ENCODE results near the gene RPS6KB2.
A peak's percentile ranks its signal among the peaks of the same experiment; 100 is the strongest.
"Not testable (repeated sequence)": the region's sequence is repeated elsewhere in the genome, so short reads cannot be mapped to it uniquely, and the experiment has no call there.

RPS6KB2 gene

DNA sequence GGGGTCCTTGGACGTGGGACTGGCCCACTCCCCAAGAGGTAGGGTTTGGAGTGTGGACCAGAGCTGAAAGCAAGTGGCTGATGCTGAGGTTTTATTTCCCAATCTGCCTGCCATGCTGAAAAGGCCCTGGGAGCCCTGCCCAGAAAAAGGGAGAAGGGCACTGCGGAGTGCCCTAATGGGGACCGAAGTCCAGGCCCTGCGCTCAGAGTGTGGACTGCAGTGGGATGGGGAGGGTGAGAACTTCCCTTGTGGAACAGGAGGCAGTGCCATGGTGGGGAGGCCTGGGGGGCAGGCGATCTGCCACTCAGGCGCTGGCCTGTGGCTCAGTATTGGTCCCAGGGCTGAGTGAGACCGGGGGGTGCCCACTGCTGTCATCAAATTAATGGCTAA lies 19.9 kb downstream of the RPS6KB2 start:
- DNase-seq: no peak

DNA sequence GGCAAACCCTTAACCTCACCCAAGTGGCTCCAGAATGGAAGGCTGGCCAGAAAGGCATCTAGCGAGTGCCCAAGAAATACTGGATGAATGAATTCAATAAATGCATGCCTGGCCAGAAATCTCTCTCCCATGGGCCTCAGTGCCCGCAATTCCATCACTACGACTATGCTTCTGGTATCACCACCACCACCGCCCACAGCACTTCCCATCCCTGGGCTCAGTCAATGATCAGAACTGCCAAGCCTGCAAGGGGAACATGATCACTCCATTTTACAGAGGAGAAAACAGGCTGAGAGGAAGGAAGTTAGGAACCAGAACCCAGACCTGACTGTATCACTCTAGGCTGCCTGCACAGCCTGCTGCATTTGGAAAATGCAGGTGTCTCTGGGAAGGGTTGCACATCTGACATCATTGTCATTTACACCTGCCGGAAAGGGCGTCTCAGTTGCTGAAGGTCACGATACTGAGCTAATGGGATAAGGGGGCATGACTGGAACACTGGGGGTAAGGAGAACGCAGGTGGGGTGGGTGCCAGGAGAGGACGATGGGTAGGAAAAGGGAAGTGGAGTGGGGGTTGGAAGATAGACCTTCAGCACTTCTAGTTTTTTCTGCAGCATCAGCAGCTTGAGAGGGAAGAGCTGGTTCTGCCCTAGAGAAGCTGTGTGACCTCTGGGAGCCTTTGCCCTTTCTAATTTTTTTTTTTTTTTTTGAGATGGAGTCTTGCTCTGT lies 21.0 kb downstream of the RPS6KB2 start:
- no peak for DNase-seq

GRCh38 chr11:67450796-67451657 lies 22.7 kb downstream of the RPS6KB2 start:
- no peak for DNase-seq

- no peak for DNase-seq
These were observed 23.3 kb downstream of the RPS6KB2 start for GRCh38 chr11:67451658-67451976.

DNA sequence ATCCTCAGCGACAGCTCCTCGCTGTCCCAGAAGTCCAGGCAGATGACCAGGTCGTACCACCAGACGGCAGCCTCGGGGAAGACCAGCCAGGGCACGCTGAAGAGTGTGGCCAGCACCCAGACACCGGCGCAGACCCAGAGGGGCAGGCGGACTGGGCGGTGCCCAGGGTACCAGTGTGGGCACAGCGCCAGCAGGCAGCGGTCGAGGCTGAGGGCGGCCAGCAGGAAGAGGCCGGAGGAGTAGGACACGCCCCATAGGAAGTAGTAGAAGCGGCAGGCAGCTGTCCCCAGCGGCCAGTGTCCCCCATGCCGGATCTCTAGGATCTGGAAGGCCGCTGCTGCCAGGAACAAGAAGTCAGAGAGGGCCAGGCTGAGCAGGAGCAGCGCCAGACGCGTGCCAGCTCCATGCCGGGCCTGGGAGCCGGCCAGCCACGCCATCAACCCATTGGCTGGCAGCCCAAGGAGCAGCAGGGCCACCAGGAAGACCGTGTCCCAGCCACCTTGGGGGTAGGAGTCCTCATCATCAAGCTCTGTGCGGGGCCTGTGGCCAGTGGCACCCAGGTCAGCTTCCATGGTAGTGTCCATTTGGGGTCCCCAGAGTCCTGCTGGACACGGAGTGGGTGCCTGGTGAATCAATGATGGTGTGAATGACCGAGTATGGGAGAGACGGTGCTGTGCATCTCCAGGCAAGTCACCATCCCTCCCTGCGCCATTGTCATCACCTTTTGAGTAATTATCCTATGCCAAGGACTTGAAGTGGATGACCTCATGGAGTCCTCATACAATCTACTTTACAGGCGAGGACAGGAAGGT lies 24.1 kb downstream of the RPS6KB2 start, which contains the start of gene GPR152:
Gene GPR152 (minus strand): TSS at position 589 of the 812 bp plus-strand sequence. CDS start 5 bp downstream, at position 584.
- DNase-seq: no peak

DNA sequence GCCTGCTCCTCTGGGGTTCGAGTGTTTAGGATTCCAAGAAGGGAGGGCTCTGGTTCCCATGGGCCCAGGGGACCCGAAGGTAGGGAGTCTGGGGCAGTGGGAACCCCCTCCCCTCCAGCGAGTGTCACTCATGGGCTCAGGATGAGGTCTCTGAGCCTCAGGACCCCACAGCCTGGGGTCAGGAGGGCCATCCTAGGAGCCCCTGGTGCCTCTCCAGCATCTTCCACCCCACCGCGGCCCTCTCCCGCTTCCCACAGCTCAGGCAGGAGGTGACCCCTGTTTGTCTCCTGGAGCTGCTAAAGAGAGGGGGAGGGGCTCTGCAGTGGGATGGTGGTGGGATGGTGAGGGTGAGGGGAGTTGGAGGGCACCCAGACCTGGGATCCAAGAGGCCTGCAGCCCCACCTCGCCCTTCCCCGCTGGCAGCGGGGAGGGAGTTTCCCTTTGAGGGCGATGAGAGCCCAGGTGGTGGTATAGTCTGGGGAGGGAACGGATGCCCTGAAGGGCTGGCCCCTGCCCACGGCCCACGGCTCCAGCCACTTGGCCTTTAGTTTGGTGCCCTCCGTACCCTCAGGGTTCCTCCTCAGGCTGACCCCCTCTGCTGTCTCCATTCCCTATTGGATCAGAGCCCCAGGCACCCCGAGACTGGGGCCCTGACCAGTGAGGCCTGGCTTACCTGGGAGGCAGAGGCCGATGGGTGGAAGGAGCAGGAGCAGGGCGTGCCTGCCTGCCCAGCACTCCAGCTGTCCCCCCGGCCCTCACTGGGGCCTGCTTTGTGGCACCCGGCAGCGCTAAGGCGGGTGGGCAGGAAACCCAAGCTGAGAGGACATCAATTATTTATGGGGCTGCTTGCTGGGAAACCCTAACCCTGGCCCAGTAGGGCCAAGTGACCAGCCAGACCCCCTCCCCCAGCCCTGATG lies 25.8 kb downstream of the RPS6KB2 start:
- no peak for DNase-seq

DNA sequence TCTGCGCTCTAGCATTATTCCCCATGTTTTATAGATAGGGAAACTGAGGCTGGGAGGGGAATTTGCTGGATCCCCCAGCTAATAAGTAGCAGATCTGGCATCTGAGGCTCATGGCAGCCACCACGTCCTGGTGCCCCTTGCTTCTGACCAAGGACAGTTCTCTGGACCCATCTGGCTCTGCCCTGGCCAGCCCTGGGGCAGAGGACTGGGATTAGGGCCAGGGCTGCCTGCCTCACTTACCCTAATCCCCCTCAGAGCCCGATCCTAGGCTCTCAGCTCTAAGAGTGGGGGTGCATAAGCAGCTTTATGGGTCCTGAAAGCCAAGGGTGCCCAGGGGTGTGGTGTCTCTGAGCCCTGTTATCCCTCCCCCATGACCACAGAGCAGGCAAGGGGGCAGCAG lies 26.8 kb downstream of the RPS6KB2 start, which contains the start of gene CABP4:
Gene CABP4 (plus strand): TSS at position 301 of the 400 bp plus-strand sequence. CDS start 70 bp downstream, at position 371.
- DNase-seq: no peak

DNA sequence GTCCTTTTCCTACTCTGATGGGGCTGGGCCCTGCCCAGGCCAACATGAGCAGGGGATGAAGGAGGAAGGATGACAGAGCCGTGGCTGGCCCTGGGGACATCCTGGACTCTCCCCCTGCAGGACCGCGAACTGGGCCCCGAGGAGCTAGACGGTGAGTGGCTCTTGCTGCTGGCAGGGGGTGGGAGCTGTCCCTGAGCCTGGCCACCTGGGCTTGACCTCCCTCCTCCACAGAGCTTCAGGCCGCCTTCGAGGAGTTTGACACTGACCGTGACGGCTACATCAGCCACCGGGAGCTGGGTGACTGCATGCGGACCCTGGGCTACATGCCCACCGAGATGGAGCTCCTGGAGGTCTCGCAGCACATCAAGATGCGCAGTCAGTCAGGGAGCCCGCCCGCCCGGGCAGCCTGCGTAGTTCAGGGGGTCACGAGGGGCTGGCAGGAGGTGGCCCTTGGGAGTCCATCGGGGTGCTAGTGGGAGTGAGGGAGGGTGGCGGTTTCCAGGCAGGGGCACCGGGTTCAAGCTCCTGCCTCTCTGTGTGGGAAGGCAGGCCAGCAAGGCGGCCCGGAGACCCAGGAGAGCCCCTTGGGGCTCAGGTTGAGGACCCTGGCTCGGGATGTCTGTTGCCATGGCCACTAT lies 27.9 kb downstream of the RPS6KB2 start:
- no peak for DNase-seq

- DNase-seq: no peak
These were observed 29.2 kb downstream of the RPS6KB2 start for GRCh38 chr11:67457453-67457852.

DNA sequence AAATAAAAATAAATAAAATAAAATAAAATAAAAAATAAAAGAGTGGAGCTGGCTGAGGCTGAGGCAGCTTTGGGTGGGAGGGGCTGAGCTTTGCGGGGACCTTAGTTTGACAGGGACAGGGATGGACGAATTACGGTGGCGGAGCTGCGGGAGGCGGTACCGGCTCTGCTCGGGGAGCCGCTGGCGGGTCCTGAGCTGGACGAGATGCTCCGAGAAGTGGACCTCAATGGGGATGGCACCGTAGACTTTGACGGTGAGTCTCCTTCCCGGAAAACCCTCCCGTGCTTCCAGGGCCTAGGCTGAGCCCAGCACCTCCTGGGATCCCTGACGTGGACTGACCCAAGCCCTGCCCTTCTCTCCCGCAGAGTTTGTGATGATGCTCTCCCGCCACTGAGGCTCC lies 30.0 kb downstream of the RPS6KB2 start:
- DNase-seq: no peak

- no peak for DNase-seq
These were observed 34.9 kb downstream of the RPS6KB2 start for GRCh38 chr11:67463186-67463585.

GRCh38 chr11:67463680-67464410 lies 35.6 kb downstream of the RPS6KB2 start:
- no peak for DNase-seq

DNA sequence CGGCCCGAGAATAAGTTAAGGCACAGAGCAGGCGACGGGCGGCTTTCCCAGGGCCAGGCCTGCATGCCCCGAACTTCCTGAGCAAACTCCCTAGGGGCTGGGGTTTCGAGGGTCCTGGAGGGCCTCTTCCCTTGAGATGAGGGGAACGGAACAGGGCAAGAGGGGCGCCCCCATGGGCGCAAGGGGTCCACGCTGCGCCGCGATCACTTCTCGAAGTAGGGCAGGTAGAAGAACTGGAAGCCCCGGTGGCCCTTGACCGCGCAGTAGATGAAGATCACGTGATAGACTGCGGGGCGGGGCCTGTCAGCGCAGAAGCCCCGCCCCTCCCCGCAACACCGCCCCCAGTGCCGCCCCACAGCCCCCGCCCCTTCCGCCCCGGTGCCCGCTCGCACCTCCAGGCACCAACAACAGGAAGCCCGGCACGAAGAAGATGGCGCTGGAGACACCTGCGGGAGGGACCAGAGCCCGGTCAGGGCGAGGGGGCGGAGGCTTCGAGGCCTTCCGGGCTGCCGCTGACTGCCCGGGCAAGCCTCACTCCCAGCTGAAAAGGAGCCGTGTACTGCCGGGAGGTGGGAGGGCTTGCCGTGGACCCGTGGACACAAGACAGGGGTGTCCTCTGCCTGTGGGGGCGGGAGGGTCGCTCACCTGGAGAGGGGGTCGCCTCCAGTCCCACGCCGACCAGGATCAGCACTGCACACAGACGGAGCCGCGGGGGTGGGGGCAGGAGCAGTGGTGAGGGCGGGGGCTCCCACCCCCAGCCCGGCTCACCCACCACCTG lies 36.3 kb downstream of the RPS6KB2 start:
- peak; percentile 96 for DNase-seq

- DNase-seq: no peak
These were observed 36.9 kb downstream of the RPS6KB2 start for GRCh38 chr11:67465189-67465510.

DNA sequence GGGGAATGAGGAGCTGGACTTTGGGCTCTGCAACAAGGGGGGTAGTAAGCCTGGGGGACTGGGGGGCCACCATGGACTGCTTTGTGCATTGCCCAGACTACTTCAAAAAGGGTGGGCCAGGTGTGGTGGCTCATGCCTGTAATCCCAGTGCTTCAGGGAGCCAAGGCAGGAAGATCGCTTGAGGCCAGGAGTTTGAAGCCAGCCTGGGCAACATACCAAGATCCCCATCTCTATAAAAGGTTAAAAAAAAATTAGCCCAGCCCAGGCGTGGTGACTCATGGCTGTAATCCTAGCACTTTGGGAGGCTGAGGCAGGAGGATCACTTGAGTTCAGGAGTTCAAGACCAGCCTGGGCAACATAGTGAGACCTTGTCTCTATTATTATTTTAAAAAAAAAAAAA lies 37.2 kb downstream of the RPS6KB2 start:
- not testable (repeated sequence) for DNase-seq

- DNase-seq: no peak
These were observed 38.1 kb downstream of the RPS6KB2 start for GRCh38 chr11:67466367-67466766.

GRCh38 chr11:67466962-67467771 lies 38.9 kb downstream of the RPS6KB2 start:
- DNase-seq: no peak

- DNase-seq: no peak
These were observed 39.8 kb downstream of the RPS6KB2 start for GRCh38 chr11:67468056-67468455.

GRCh38 chr11:67468456-67468758 lies 40.1 kb downstream of the RPS6KB2 start:
- DNase-seq: no peak
